B cell (primary cell): ENCODE measurements around the gene TBRG1. TPM values are rescaled to one million over a fixed set of nuclear protein-coding genes. Genes with fewer than 3 reads are reported as not detected.

Experiments
- ATAC-seq: fragments of 200-7000 bp; cut with Tn5 transposase; one replicate; pipeline ENCODE4 v1.10.0; 2021; ENCODE audit warnings: low read depth, mild to moderate bottlenecking, moderate number of reproducible peaks, moderate library complexity
- CTCF ChIA-PET: fragments of 350-600 bp; sonication (Branson Sonifier 250); formaldehyde crosslinking; loops from one replicate; lab custom pipeline; 2021; ENCODE audit warnings: antibody characterized with exemption, inconsistent platforms; lab: Charles Lee
- POLR2A ChIA-PET: fragments of 350-600 bp; sonication (Branson Sonifier 250); formaldehyde crosslinking; loops from one replicate; lab custom pipeline; 2021; ENCODE audit warnings: antibody characterized with exemption; lab: Charles Lee
- DNase-seq: peaks from one replicate; pipeline ENCODE4 v3.0.0; 2013
- H2AFZ ChIP-seq: 2 replicates; pipeline ENCODE4 v1.6.1; 2012; ENCODE audit warnings: mild to moderate bottlenecking, low read depth, low read length; ENCODE audit not compliant: insufficient read depth, poor library complexity, severe bottlenecking
- H3K27ac ChIP-seq, 2 donors: 1 replicate in 1 of 2; 2 replicates in 1 of 2; pipeline ENCODE4 v1.5.1; 2012 to 2013; ENCODE audit warnings: low read length in 2 of 2, mild to moderate bottlenecking in 2 of 2, moderate library complexity in 1 of 2
- H3K27me3 ChIP-seq, 4 experiments: fragments of 200-600 bp in 1 of 4; sonication (generic) in 1 of 4; replicated peaks in 1 of 4; 1 replicate in 2 of 4; 2 replicates in 2 of 4; pipeline versions ENCODE4 v1.6.1 to v1.7.0; 2013 to 2016; ENCODE audit warnings: low read length in 3 of 4, mild to moderate bottlenecking in 2 of 4, mixed read lengths in 1 of 4, moderate library complexity in 1 of 4; ENCODE audit not compliant: insufficient read depth in 4 of 4, control insufficient read depth in 3 of 4; ENCODE audit errors: control extremely low read depth in 1 of 4
- H3K36me3 ChIP-seq, 2 experiments: replicated peaks in 1 of 2; 1 replicate in 1 of 2; 2 replicates in 1 of 2; pipeline versions ENCODE4 v1.6.1 to v1.7.1; 2013; ENCODE audit warnings: low read length in 1 of 2; ENCODE audit not compliant: insufficient read depth in 2 of 2, control insufficient read depth in 1 of 2; ENCODE audit errors: control extremely low read depth in 1 of 2, extremely low read depth in 1 of 2
- H3K4me1 ChIP-seq, 2 donors: fragments of 200-600 bp in 1 of 2; sonication (generic) in 1 of 2; 1 replicate in 1 of 2; 2 replicates in 1 of 2; pipeline versions ENCODE4 v1.5.1 to v1.6.1; 2013 to 2017; ENCODE audit warnings: low read length in 2 of 2; ENCODE audit not compliant: control insufficient read depth in 2 of 2, insufficient read depth in 2 of 2
- H3K4me2 ChIP-seq: replicated peaks from 2 replicates; pipeline ENCODE3; 2012; ENCODE audit warnings: mild to moderate bottlenecking, low read depth, low read length; ENCODE audit not compliant: poor library complexity, severe bottlenecking
- H3K4me3 ChIP-seq, 5 experiments: fragments of 200-600 bp in 1 of 5; sonication (generic) in 1 of 5; 1 replicate in 3 of 5; 2 replicates in 2 of 5; pipeline versions ENCODE4 v1.5.1 to v1.7.0; 2011 to 2016; ENCODE audit warnings: low read length in 4 of 5, mild to moderate bottlenecking in 4 of 5, low read depth in 2 of 5, control low read depth in 1 of 5, moderate library complexity in 1 of 5; ENCODE audit not compliant: insufficient read depth in 1 of 5; ENCODE audit errors: control extremely low read depth in 1 of 5, extremely low read depth in 1 of 5
- H3K79me2 ChIP-seq: fragments of 200-600 bp; sonication (generic); one replicate; pipeline ENCODE4 v1.6.0; 2016; ENCODE audit warnings: low read length; ENCODE audit not compliant: control insufficient read depth, insufficient read depth
- H3K9ac ChIP-seq: fragments of 200-600 bp; sonication (generic); 2 replicates; pipeline ENCODE4 v1.6.1; 2017; ENCODE audit warnings: mild to moderate bottlenecking, low read length, moderate library complexity
- H3K9me3 ChIP-seq, 3 donors: one replicate each; pipeline versions ENCODE4 v1.6.1 to v1.7.1; 2013; ENCODE audit warnings: low read length in 2 of 3; ENCODE audit not compliant: control insufficient read depth in 2 of 3, insufficient read depth in 1 of 3; ENCODE audit errors: control extremely low read depth in 1 of 3
- H4K20me1 ChIP-seq: 2 replicates; pipeline ENCODE4 v1.6.0; 2012; ENCODE audit warnings: mild to moderate bottlenecking, low read length; ENCODE audit not compliant: insufficient read depth, control insufficient read depth, poor library complexity, severe bottlenecking
- H3K27ac Mint-ChIP-seq: one replicate; pipeline ENCODE4 v1.8.0; 2021; ENCODE audit warnings: mixed read lengths
- H3K27me3 Mint-ChIP-seq: one replicate; pipeline ENCODE4 v1.8.0; 2021; ENCODE audit warnings: mixed read lengths
- H3K4me1 Mint-ChIP-seq: one replicate; pipeline ENCODE4 v1.8.0; 2021; ENCODE audit warnings: mixed read lengths
- H3K4me3 Mint-ChIP-seq: one replicate; pipeline ENCODE4 v1.8.0; 2021; ENCODE audit warnings: mixed read lengths
- H3K9me3 Mint-ChIP-seq: one replicate; pipeline ENCODE4 v1.8.0; 2022; ENCODE audit warnings: mixed read lengths; ENCODE audit not compliant: insufficient read depth
- CTCF ChIP-seq: fragments of 200-600 bp; IDR thresholded peaks from one replicate; pipeline ENCODE4 v1.8.0; 2022; ENCODE audit warnings: antibody characterized with exemption, mild to moderate bottlenecking
- EZH2 ChIP-seq: IDR thresholded peaks from 2 replicates; pipeline ENCODE4 v1.6.1; 2012; ENCODE audit warnings: borderline replicate concordance, low read depth, mild to moderate bottlenecking, moderate library complexity, low read length; ENCODE audit not compliant: insufficient read depth, poor library complexity, severe bottlenecking
- WGBS: methylation state at CpG from one replicate; pipeline ENCODE4 v1.1.5; 2013; ENCODE audit warnings: missing lambda C conversion rate; ENCODE audit not compliant: insufficient coverage; 5-methylcytosine and 5-hydroxymethylcytosine counted together
- intact Hi-C: fragments of 100-400 bp; cut with micrococcal nuclease; formaldehyde crosslinking; loops from one replicate; pipeline ENCODE4 v1.10.0; 2022
- polyA plus RNA-seq: library from polyadenylated mRNA; depleted of rRNA; stranded (reverse); fragments of >200 nt; gene quantifications from 2 replicates; pipeline ENCODE4 v1.2.3, GENCODE V29; 2012
- total RNA-seq, 2 donors: library from RNA; stranded (reverse); fragments of 120-200 nt in 1 of 2; gene quantifications; 1 replicate in 1 of 2; 2 replicates in 1 of 2; pipeline versions ENCODE4 v1.2.3 to v1.2.4, GENCODE V29; 2013 to 2022

Gene TBRG1
- total and polyA plus RNA-seq, 2 donors (not counting 1 experiment from before 2014, with no cell fraction given) = 68.2 to 71.5 TPM

DNA sequence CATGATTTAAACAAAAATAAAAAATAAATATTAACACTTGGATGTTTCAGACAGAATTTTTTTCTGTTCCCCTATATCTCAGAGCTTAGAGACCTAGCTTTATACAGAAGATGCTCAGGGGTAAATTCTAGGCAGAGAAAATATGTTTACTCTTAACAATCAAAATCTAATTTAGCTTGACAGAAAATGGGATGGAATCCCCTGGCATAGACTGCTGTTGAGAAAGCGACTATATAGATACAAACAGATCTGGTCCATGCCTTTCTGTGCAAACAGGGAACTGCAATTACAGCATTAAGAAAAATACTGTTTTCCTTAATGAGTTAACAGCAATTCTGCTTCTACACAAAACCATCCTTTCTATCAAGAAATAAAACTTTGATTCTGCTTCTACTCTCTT lies 36.3 kb downstream of the TBRG1 start:
- Mint-ChIP-seq H3K4me1 (no peaks in the 10 kb centered on the region), H3K9me3 (no peaks in the 10 kb centered on the region), H3K27ac (no peak overlapping the region), H3K4me3 (no peak overlapping the region), H3K27me3 (no peaks in the 10 kb centered on the region)
- H3K27ac ChIP-seq = no peak overlapping the region
- H3K4me3 ChIP-seq = no peak overlapping the region
- H4K20me1 ChIP-seq = no peaks in the 10 kb centered on the region
- ChIA-PET POLR2A (no interaction called here), CTCF (interaction anchor here (0.6 to 2.6 kb wide), 3 partner anchors 11 to 105 kb away, joined by 3 to 11 read pairs (median 9); no protein-coding TSS in a partner anchor)
- WGBS = 100% methylated on average over 1 of the region's 1 CpG
- ATAC-seq (no peak), DNase-seq (no peak)
- no peaks in the 10 kb centered on the region for H3K27me3 ChIP-seq
- no peaks in the 10 kb centered on the region for H3K4me1 ChIP-seq
- no peaks in the 10 kb centered on the region for H3K9me3 ChIP-seq
- intact Hi-C loops = no loop called here
- peaks cover 0 to 3% of the 10 kb centered on the region in 2 experiments for H3K36me3 ChIP-seq
- H3K9ac ChIP-seq = no peak overlapping the region
- H3K79me2 ChIP-seq = no peaks in the 10 kb centered on the region
- no peak overlapping the region for H2AFZ ChIP-seq
- no peak for TF ChIP-seq EZH2
- TF ChIP-seq CTCF = no peak
- H3K4me2 ChIP-seq = no peak overlapping the region

GRCh38 chr11:124661553-124661952 lies 38.9 kb downstream of the TBRG1 start:
- CTCF ChIA-PET = interaction anchor here (1.0 to 1.1 kb wide), 2 partner anchors 17 to 100 kb away, joined by 3 to 5 read pairs; no protein-coding TSS in a partner anchor
- intact Hi-C loops = no loop called here

More at GRCh38 chr11:124661553-124661952, 38.9 kb downstream of the TBRG1 start:
- no peaks in the 10 kb centered on the region for H3K4me1 Mint-ChIP-seq
- H3K4me3 Mint-ChIP-seq = no peak overlapping the region
- Histone ChIP-seq H4K20me1 (no peaks in the 10 kb centered on the region), H3K4me1 (no peaks in the 10 kb centered on the region), H2AFZ (no peak overlapping the region), H3K27ac (no peak overlapping the region), H3K9ac (no peak overlapping the region), H3K9me3 (no peaks in the 10 kb centered on the region), H3K27me3 (no peaks in the 10 kb centered on the region), H3K79me2 (no peaks in the 10 kb centered on the region), H3K4me2 (no peak overlapping the region), H3K36me3 (peaks cover 0 to 3% of the 10 kb centered on the region in 2 experiments), H3K4me3 (no peak overlapping the region)
- no peaks in the 10 kb centered on the region for H3K9me3 Mint-ChIP-seq
- no peaks in the 10 kb centered on the region for H3K27me3 Mint-ChIP-seq
- ATAC-seq (no peak), DNase-seq (no peak)
- H3K27ac Mint-ChIP-seq = no peak overlapping the region
- TF ChIP-seq EZH2 = no peak
- no peak for TF ChIP-seq CTCF
- POLR2A ChIA-PET = no interaction called here
